T-cell (primary cell): ENCODE measurements around the gene TMTC1. TPM values are rescaled to one million over a fixed set of nuclear protein-coding genes. Genes with fewer than 3 reads are reported as not detected.

Experiments used
- ATAC-seq, 4 experiments: fragments of 200-7000 bp in 3 of 4; fragments of 150-1000 bp in 1 of 4; cut with Tn5 transposase; replicated peaks in 1 of 4; 1 replicate in 3 of 4; 2 replicates in 1 of 4; pipeline ENCODE4 v1.10.0; 2021; ENCODE audit warnings: moderate library complexity in 3 of 4, mild to moderate bottlenecking in 2 of 4, moderate number of reproducible peaks in 1 of 4
- CTCF ChIA-PET, 2 donors: fragments of 300-600 bp; sonication (Branson Sonifier 250); formaldehyde crosslinking; loops; one replicate each; lab custom pipeline; 2022; ENCODE audit warnings: antibody characterized with exemption in 2 of 2; lab: Charles Lee
- POLR2A ChIA-PET, 2 donors: fragments of 300-600 bp; sonication (Branson Sonifier 250); formaldehyde crosslinking; loops; one replicate each; lab custom pipeline; 2022; ENCODE audit warnings: antibody characterized with exemption in 2 of 2; lab: Charles Lee
- DNase-seq, 35 experiments: peaks; one replicate each; pipeline versions ENCODE4 v3.0.0 to v3.0.0-alpha.2; 2013 to 2023
- H3K27ac ChIP-seq: one replicate; pipeline ENCODE4 v1.5.1; 2013; ENCODE audit warnings: low read length
- H3K27me3 ChIP-seq, 2 experiments: replicated peaks in 1 of 2; 1 replicate in 1 of 2; 2 replicates in 1 of 2; pipeline versions ENCODE4 v1.6.1 to v1.7.0; 2013; ENCODE audit warnings: low read length in 1 of 2, mixed read lengths in 1 of 2; ENCODE audit not compliant: control insufficient read depth in 2 of 2, insufficient read depth in 2 of 2; ENCODE audit errors: extremely low read depth in 1 of 2
- H3K36me3 ChIP-seq, 2 donors: 1 replicate in 1 of 2; 2 replicates in 1 of 2; pipeline versions ENCODE4 v1.6.1 to v1.7.0; 2013; ENCODE audit warnings: low read length in 1 of 2; ENCODE audit not compliant: control insufficient read depth in 2 of 2, insufficient read depth in 1 of 2; ENCODE audit errors: extremely low read depth in 1 of 2
- H3K4me1 ChIP-seq, 2 experiments: 1 replicate in 1 of 2; 2 replicates in 1 of 2; pipeline versions ENCODE4 v1.6.1 to v1.7.0; 2013; ENCODE audit warnings: low read length in 2 of 2, mixed read lengths in 1 of 2; ENCODE audit not compliant: insufficient read depth in 2 of 2, control insufficient read depth in 1 of 2; ENCODE audit errors: extremely low read depth in 1 of 2
- H3K4me3 ChIP-seq, 2 donors: 1 replicate in 1 of 2; 2 replicates in 1 of 2; pipeline versions ENCODE4 v1.5.1 to v1.7.0; 2013; ENCODE audit warnings: mild to moderate bottlenecking in 2 of 2, low read length in 1 of 2, moderate library complexity in 1 of 2; ENCODE audit not compliant: control insufficient read depth in 1 of 2; ENCODE audit errors: extremely low read depth in 1 of 2
- H3K9me3 ChIP-seq: 2 replicates; pipeline ENCODE4 v1.7.0; 2013
- H3K27ac Mint-ChIP-seq, 2 donors: one replicate each; pipeline ENCODE4 v1.8.0; 2020 to 2021; ENCODE audit warnings: mild to moderate bottlenecking in 2 of 2, mixed read lengths in 2 of 2
- H3K27me3 Mint-ChIP-seq, 2 donors: one replicate each; pipeline ENCODE4 v1.8.0; 2021 to 2022; ENCODE audit warnings: mixed read lengths in 2 of 2
- H3K36me3 Mint-ChIP-seq: one replicate; pipeline ENCODE4 v1.8.0; 2021; ENCODE audit warnings: mixed read lengths
- H3K4me1 Mint-ChIP-seq, 3 donors: one replicate each; pipeline ENCODE4 v1.8.0; 2020 to 2022; ENCODE audit warnings: mixed read lengths in 3 of 3, mild to moderate bottlenecking in 1 of 3
- H3K4me3 Mint-ChIP-seq, 3 donors: one replicate each; pipeline ENCODE4 v1.8.0; 2020 to 2022; ENCODE audit warnings: mild to moderate bottlenecking in 3 of 3, mixed read lengths in 3 of 3, moderate library complexity in 3 of 3
- H3K9me3 Mint-ChIP-seq, 3 donors: one replicate each; pipeline ENCODE4 v1.8.0; 2020 to 2022; ENCODE audit warnings: mixed read lengths in 3 of 3
- WGBS: methylation state at CpG from one replicate; pipeline ENCODE4 v1.1.5; 2013; ENCODE audit warnings: missing lambda C conversion rate; ENCODE audit not compliant: insufficient coverage; 5-methylcytosine and 5-hydroxymethylcytosine counted together
- total RNA-seq, 35 experiments: library from RNA in 6 of 35; stranded (reverse) in 6 of 35; fragments of 120-200 nt in 1 of 35; gene quantifications; one replicate each; pipeline versions ENCODE4 v1.2.1 to v1.2.4 and lab custom pipeline; 2013 to 2026

Gene TMTC1
- total RNA-seq, 5 donors from 2014 or later (not counting 1 experiment from before 2014, with no cell fraction given), result 0.10 to 0.44 (median 0.29) TPM; not detected in 1

DNA sequence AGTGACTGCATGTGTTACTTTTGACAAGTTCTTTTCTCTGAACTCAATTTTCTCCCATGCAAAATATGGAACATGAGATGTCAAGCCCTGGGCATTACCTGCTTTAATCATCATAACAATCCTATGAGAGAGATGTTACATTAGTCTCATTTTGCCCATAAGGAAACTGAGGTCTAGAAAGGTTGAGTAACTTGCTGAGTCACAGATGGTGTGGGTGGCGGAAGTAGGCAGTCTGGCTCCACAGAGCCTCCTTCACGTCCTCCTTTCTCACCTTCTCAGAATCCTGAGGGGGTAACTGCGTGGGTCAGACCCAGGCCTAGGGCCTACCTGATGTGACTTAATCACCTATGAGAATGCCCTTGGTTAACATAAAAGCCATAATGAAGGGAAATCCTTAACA lies 50.7 kb downstream of the TMTC1 start:
- Mint-ChIP-seq H3K4me1 (no peaks in the 10 kb centered on the region), H3K9me3 (peaks cover 0 to 5% (median 0%) of the 10 kb centered on the region in 3 donors), H3K36me3 (no peaks in the 10 kb centered on the region), H3K27ac (no peak overlapping the region), H3K4me3 (no peak overlapping the region), H3K27me3 (peaks cover 0 to 9% of the 10 kb centered on the region in 2 donors)
- no peak overlapping the region for H3K27ac ChIP-seq
- H3K9me3 ChIP-seq, result no peaks in the 10 kb centered on the region
- CTCF ChIA-PET, result no interaction called here
- WGBS, result no CpG with 5 or more reads among the region's 3 CpGs
- H3K27me3 ChIP-seq, result peaks cover 0 to 2% of the 10 kb centered on the region in 2 experiments
- POLR2A ChIA-PET, result no interaction called here
- H3K4me3 ChIP-seq, result no peak overlapping the region
- H3K36me3 ChIP-seq, result no peaks in the 10 kb centered on the region
- DNase-seq (no peak), ATAC-seq (no peak)
- H3K4me1 ChIP-seq, result no peaks in the 10 kb centered on the region

DNA sequence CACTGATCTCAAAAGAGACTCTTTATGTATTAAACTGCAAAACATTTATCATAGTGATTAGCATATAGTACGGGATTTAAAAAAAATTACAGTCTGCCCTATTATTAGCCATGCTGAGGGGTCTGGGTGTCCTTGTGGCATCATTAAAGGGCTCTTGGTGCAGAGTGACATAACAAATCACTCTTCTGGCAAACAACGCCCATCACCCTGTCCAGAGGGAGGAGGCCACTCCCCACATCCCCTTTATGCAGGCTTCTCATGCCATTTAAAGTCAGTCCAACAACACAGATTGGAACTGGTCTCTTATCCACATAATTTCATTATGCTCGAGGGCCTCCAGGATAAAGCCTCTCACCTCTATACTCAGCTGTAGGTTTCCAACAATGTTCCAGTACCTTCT lies 51.1 kb downstream of the TMTC1 start:
- CTCF ChIA-PET, result no interaction called here
- no peak overlapping the region for H3K27ac ChIP-seq
- no peak for ATAC-seq

DNA sequence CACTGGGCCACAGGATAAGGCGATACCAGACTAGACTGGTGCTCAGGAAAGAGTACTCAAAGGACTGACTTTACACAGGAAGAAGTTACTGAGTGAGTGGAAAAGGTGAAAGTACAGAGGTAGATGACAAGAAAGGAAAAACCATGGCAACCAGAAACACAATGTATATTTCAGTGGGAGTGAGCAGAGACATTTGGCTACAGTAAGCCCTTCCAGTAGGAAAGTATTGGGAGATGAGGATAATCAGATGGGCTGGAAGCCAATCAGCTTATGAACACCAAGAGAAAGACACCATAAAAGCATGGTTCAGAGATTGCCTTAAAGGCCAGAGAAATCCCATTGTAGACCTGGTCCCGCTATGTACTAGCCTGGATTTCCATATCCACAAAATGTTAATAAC lies 51.6 kb downstream of the TMTC1 start:
- H3K27ac ChIP-seq, result no peak overlapping the region
- H3K9me3 ChIP-seq, result no peaks in the 10 kb centered on the region
- Mint-ChIP-seq H3K4me1 (no peaks in the 10 kb centered on the region), H3K27me3 (peaks cover 0 to 9% of the 10 kb centered on the region in 2 donors), H3K4me3 (no peak overlapping the region), H3K27ac (no peak overlapping the region), H3K36me3 (no peaks in the 10 kb centered on the region), H3K9me3 (peaks cover 0 to 5% (median 0%) of the 10 kb centered on the region in 3 donors)
- WGBS, result 100% methylated on average over 1 of the region's 2 CpGs
- ChIA-PET CTCF (no interaction called here), POLR2A (no interaction called here)
- no peak overlapping the region for H3K4me3 ChIP-seq
- peaks cover 0 to 2% of the 10 kb centered on the region in 2 experiments for H3K27me3 ChIP-seq
- ATAC-seq (no peak), DNase-seq (no peak)
- H3K4me1 ChIP-seq, result no peaks in the 10 kb centered on the region
- H3K36me3 ChIP-seq, result no peaks in the 10 kb centered on the region

More for the DNA sequence above, 51.1 kb downstream of the TMTC1 start:
- POLR2A ChIA-PET, result no interaction called here
- H3K4me3 ChIP-seq, result no peak overlapping the region
- no peaks in the 10 kb centered on the region for H3K36me3 ChIP-seq
- no peak overlapping the region for H3K27ac Mint-ChIP-seq
- H3K36me3 Mint-ChIP-seq, result no peaks in the 10 kb centered on the region
- WGBS, result 61% methylated on average over 2 of the region's 3 CpGs
- peaks cover 0 to 5% (median 0%) of the 10 kb centered on the region in 3 donors for H3K9me3 Mint-ChIP-seq
- H3K27me3 ChIP-seq, result peaks cover 0 to 2% of the 10 kb centered on the region in 2 experiments
- H3K9me3 ChIP-seq, result no peaks in the 10 kb centered on the region
- no peak for DNase-seq
- no peaks in the 10 kb centered on the region for H3K4me1 ChIP-seq
- no peaks in the 10 kb centered on the region for H3K4me1 Mint-ChIP-seq
- H3K4me3 Mint-ChIP-seq, result no peak overlapping the region
- H3K27me3 Mint-ChIP-seq, result peaks cover 0 to 9% of the 10 kb centered on the region in 2 donors

DNA sequence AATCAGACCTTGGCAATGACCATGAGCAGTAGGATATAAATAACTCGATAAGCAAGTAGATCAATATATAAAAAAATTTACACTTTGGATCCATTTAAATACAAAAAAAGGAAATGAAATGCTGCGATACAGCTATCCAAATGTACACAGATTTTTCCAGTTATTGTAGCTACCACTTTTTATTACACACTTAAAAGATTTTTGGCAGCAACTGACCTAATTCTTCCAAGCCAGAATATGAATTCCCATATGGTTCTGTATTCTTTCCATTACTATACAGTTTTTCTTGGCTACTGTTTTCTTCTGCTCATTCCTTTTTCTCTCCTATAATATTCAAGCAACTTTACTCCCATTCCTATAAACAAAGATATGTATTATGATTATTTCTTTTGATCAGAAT lies 52.2 kb downstream of the TMTC1 start:
- no peak overlapping the region for H3K27ac Mint-ChIP-seq
- no peak overlapping the region for H3K4me3 Mint-ChIP-seq
- ATAC-seq, result no peak
- DNase-seq, result no peak
- no peaks in the 10 kb centered on the region for H3K36me3 Mint-ChIP-seq
- Histone ChIP-seq H3K9me3 (no peaks in the 10 kb centered on the region), H3K36me3 (no peaks in the 10 kb centered on the region), H3K27me3 (peaks cover 0 to 2% of the 10 kb centered on the region in 2 experiments), H3K4me3 (no peak overlapping the region), H3K27ac (no peak overlapping the region), H3K4me1 (no peaks in the 10 kb centered on the region)
- H3K27me3 Mint-ChIP-seq, result peaks cover 0 to 9% of the 10 kb centered on the region in 2 donors
- H3K9me3 Mint-ChIP-seq, result peaks cover 0 to 5% (median 0%) of the 10 kb centered on the region in 3 donors
- no peaks in the 10 kb centered on the region for H3K4me1 Mint-ChIP-seq
- POLR2A ChIA-PET, result interaction anchor here in 1 of 2 donors (0.6 kb wide), 1 partner anchor 142 kb away, joined by 3 read pairs; no protein-coding TSS in a partner anchor
- CTCF ChIA-PET, result no interaction called here
- no CpG with 5 or more reads among the region's 2 CpGs for WGBS

DNA sequence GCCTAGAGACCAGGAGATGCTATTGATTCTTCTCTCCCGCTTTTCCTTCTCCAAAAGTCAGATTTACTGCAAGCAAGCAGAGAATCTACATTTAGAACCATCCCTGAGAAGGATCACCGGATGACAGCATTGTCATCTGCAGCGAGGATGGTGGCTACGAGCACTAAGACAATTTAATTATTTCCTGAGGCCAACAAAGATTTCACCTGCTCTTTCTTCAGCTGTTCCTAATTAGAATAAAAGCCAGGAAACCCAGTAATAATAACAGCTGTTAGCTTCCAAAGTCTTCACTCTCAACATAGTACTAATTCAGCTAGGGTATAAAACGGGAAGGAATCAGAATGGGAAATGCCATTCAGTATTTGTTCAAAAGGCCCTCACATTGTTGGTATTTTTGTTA lies 53.3 kb downstream of the TMTC1 start:
- DNase-seq, result no peak
- CTCF ChIA-PET, result no interaction called here

DNA sequence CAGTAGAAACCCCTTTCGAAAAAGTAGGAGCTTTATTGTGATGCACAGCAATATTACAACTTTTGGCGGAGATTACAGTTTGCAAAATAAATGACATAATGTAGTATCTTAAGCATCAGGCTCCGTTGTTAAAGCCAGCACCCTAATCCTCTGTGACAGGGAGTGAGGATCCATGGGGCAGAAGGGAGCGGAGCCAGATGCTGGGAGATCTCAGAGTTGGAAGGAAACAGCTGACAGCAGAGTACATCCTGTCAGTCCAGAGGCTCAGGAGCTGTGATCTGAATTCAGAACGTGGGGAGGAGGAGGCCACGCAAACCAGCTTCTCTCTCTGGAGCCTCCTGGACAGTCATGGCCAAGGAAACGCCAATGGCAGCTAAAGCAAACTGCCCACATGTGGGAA lies 55.7 kb downstream of the TMTC1 start:
- ATAC-seq (no peak), DNase-seq (no peak)
- H3K36me3 ChIP-seq, result no peaks in the 10 kb centered on the region
- peaks cover 0 to 12% of the 10 kb centered on the region in 2 donors for H3K27me3 Mint-ChIP-seq
- H3K27ac Mint-ChIP-seq, result no peak overlapping the region
- H3K27ac ChIP-seq, result no peak overlapping the region
- H3K9me3 ChIP-seq, result no peaks in the 10 kb centered on the region
- peaks cover 0 to 9% (median 0%) of the 10 kb centered on the region in 3 donors for H3K9me3 Mint-ChIP-seq
- no peaks in the 10 kb centered on the region for H3K36me3 Mint-ChIP-seq
- H3K27me3 ChIP-seq, result peaks cover 0 to 2% of the 10 kb centered on the region in 2 experiments
- no peaks in the 10 kb centered on the region for H3K4me1 Mint-ChIP-seq
- H3K4me1 ChIP-seq, result no peaks in the 10 kb centered on the region
- ChIA-PET POLR2A (no interaction called here), CTCF (no interaction called here)
- no peak overlapping the region for H3K4me3 ChIP-seq
- H3K4me3 Mint-ChIP-seq, result no peak overlapping the region
- WGBS, result 72% methylated on average over 3 of the region's 7 CpGs

More for the DNA sequence above, 53.3 kb downstream of the TMTC1 start:
- H3K9me3 Mint-ChIP-seq, result peaks cover 0 to 5% (median 0%) of the 10 kb centered on the region in 3 donors
- Histone ChIP-seq H3K4me1 (no peaks in the 10 kb centered on the region), H3K27ac (no peak overlapping the region), H3K9me3 (no peaks in the 10 kb centered on the region), H3K27me3 (peaks cover 0 to 2% of the 10 kb centered on the region in 2 experiments), H3K4me3 (no peak overlapping the region), H3K36me3 (no peaks in the 10 kb centered on the region)
- H3K4me1 Mint-ChIP-seq, result no peaks in the 10 kb centered on the region
- no peak for ATAC-seq
- WGBS, result 83% methylated on average over 4 of the region's 5 CpGs
- peaks cover 0 to 9% of the 10 kb centered on the region in 2 donors for H3K27me3 Mint-ChIP-seq
- no peaks in the 10 kb centered on the region for H3K36me3 Mint-ChIP-seq
- H3K4me3 Mint-ChIP-seq, result no peak overlapping the region
- POLR2A ChIA-PET, result no interaction called here
- no peak overlapping the region for H3K27ac Mint-ChIP-seq
